OCI-LY3 (cell line): Measurements from ENCODE around the gene SGSH.
"Not testable (repeated sequence)": the region's sequence is repeated elsewhere in the genome, so short reads cannot be mapped to it uniquely, and the experiment has no call there.

Source experiments
- H2AFZ ChIP-seq: fragments of 200-600, 300-600 bp; shearing (Covaris generic); 2 replicates; pipeline ENCODE4 v1.6.0; 2014; ENCODE audit warnings: antibody characterized with exemption, low read depth, low read length
- H3K27ac ChIP-seq: fragments of 200-600, 300-600 bp; sonication (generic); 2 replicates; pipeline ENCODE4 v1.5.1; 2014; ENCODE audit warnings: mild to moderate bottlenecking, low read length, moderate library complexity, mixed read lengths
- H3K27me3 ChIP-seq: fragments of 200-600, 300-600 bp; sonication (generic); 2 replicates; pipeline ENCODE4 v1.6.1; 2014; ENCODE audit warnings: low read depth, low read length, mixed read lengths
- H3K36me3 ChIP-seq: fragments of 200-600, 300-600 bp; sonication (generic); replicated peaks from 2 replicates; pipeline ENCODE3; 2014; ENCODE audit warnings: low read depth, low read length, mixed read lengths
- H3K4me1 ChIP-seq: fragments of 300-600, 200-600 bp; sonication (generic); 2 replicates; pipeline ENCODE4 v1.6.1; 2014; ENCODE audit warnings: low read length, mixed read lengths
- H3K4me2 ChIP-seq: fragments of 200-600, 300-600 bp; sonication (generic); 2 replicates; pipeline ENCODE4 v1.6.1; 2014; ENCODE audit warnings: low read length, mixed read lengths
- H3K4me3 ChIP-seq: fragments of 300-600, 200-600 bp; sonication (generic); 2 replicates; pipeline ENCODE4 v1.5.1; 2014; ENCODE audit warnings: antibody characterized with exemption, mild to moderate bottlenecking, low read length, moderate library complexity
- H3K79me2 ChIP-seq: fragments of 300-600, 200-600 bp; shearing (Covaris generic); 2 replicates; pipeline ENCODE4 v1.6.1; 2014; ENCODE audit warnings: mild to moderate bottlenecking, low read length, mixed read lengths
- H3K9ac ChIP-seq: fragments of 300-600, 200-600 bp; shearing (Covaris generic); 2 replicates; pipeline ENCODE4 v1.6.0; 2014; ENCODE audit warnings: mild to moderate bottlenecking, low read length, moderate library complexity
- H3K9me3 ChIP-seq: fragments of 200-600, 300-600 bp; shearing (Covaris generic); 2 replicates; pipeline ENCODE4 v1.6.1; 2014; ENCODE audit warnings: low read length, mixed read lengths; ENCODE audit not compliant: insufficient read depth
- H4K20me1 ChIP-seq: fragments of 200-600, 300-600 bp; sonication (generic); 2 replicates; pipeline ENCODE4 v1.6.1; 2016; ENCODE audit warnings: low read length, mixed read lengths; ENCODE audit not compliant: insufficient read depth
- CTCF ChIP-seq: fragments of 200-600, 300-600 bp; sonication (generic); IDR thresholded peaks from 2 replicates; pipeline ENCODE4 v1.5.1; 2014; ENCODE audit warnings: antibody characterized with exemption, low read length, low read depth
- EZH2phosphoT487 ChIP-seq: fragments of 200-600 bp; shearing (Covaris generic); IDR thresholded peaks from 2 replicates; pipeline ENCODE4 v1.6.1; 2018; ENCODE audit warnings: antibody characterized with exemption, mixed run types, low read depth

The SGSH gene

DNA sequence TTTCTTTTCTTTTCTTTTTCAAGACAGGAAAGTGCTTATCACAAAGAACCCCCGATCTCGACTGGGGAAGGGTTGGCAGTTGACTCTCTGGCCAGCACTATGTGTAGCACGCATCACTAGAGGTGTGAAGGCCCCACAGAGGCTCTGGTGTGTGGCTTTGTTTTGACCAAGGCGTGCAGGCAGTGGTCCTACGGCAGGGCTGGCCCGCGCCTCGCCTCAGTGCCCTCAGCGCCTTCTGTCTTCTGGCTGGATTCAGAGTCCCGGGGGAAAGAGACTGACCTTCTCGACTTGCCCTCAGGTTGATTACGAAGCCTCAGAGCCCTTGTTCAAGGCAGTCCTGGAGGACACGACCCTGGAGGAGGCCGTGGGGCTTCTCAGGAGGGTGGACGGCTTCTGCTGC lies 18.7 kb downstream of the SGSH start:
- H3K27ac ChIP-seq: no peak overlapping the region
- H3K4me3 ChIP-seq: no peak overlapping the region
- TF ChIP-seq EZH2phosphoT487: no peak
- TF ChIP-seq CTCF: no peak
- no peak overlapping the region for H3K4me2 ChIP-seq
- H3K9ac ChIP-seq: no peak overlapping the region
- H3K4me1 ChIP-seq: no peaks in the 10 kb centered on the region
- no peaks in the 10 kb centered on the region for H3K79me2 ChIP-seq
- no peaks in the 10 kb centered on the region for H3K36me3 ChIP-seq
- no peaks in the 10 kb centered on the region for H3K27me3 ChIP-seq
- no peaks in the 10 kb centered on the region for H3K9me3 ChIP-seq
- H4K20me1 ChIP-seq: no peaks in the 10 kb centered on the region
- H2AFZ ChIP-seq: no peak overlapping the region

- H3K36me3 ChIP-seq, H3K4me3 ChIP-seq, H3K27ac ChIP-seq, H3K4me2 ChIP-seq, H3K4me1 ChIP-seq, H3K9ac ChIP-seq, H4K20me1 ChIP-seq, H3K9me3 ChIP-seq, H3K27me3 ChIP-seq, H3K79me2 ChIP-seq, H2AFZ ChIP-seq: not testable (repeated sequence)
Observed at GRCh38 chr17:80199295-80199694, 20.8 kb downstream of the SGSH start.

DNA sequence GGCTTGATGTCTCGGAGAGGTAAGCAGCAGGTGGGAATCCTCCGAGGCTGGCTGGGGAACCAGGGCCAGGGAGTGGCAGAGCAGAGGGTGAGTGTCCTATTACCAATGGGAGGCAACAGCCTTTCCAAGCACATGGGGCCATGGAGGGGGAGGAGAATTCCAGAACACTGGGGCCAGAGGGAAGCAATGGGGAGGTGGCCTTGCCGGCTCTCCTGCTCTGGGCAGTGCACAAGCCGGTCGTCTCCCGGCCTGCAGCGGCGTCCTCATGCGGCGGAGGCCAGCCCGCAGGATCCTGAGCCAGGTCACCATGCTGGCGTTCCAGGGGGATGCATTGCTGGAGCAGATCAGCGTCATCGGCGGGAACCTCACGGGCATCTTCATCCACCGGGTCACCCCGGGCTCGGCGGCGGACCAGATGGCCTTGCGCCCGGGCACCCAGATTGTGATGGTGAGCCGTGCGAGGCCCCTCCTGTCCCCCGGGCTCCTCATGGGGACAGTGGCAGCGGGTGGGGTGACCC lies 21.9 kb downstream of the SGSH start:
- Histone ChIP-seq H3K4me3 (no peak overlapping the region), H3K4me1 (no peaks in the 10 kb centered on the region), H3K27ac (no peak overlapping the region), H4K20me1 (no peaks in the 10 kb centered on the region), H3K9ac (no peak overlapping the region), H3K79me2 (no peaks in the 10 kb centered on the region), H3K9me3 (no peaks in the 10 kb centered on the region), H3K27me3 (no peaks in the 10 kb centered on the region), H2AFZ (no peak overlapping the region), H3K36me3 (no peaks in the 10 kb centered on the region), H3K4me2 (no peak overlapping the region)
- TF ChIP-seq CTCF (no peak), EZH2phosphoT487 (no peak)

DNA sequence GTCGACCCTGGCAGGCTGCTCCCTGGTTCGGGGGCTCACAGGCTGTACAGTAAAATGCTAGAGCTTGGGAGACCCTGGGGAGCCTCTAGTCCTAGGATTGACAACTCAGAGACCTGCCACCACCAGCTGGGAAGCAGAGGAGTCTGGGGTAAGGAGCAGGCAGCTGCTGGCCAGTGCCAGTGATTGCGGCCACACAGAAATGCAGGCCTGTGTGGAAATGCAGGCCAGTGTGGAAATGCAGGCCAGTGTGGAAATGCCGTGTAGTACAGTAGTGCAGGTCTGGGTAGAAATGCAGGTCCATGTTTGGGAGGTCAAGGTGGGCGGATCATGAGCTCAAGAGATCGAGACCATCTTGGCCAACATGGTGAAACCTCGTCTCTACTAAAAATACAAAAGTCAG lies 23.5 kb downstream of the SGSH start:
- H3K9me3 ChIP-seq: no peaks in the 10 kb centered on the region
- no peaks in the 10 kb centered on the region for H3K36me3 ChIP-seq
- H3K4me3 ChIP-seq: no peak overlapping the region
- H2AFZ ChIP-seq: no peak overlapping the region
- no peaks in the 10 kb centered on the region for H3K27me3 ChIP-seq
- H3K4me1 ChIP-seq: no peaks in the 10 kb centered on the region
- no peaks in the 10 kb centered on the region for H4K20me1 ChIP-seq
- H3K79me2 ChIP-seq: no peaks in the 10 kb centered on the region
- H3K4me2 ChIP-seq: no peak overlapping the region
- no peak overlapping the region for H3K9ac ChIP-seq
- no peak for TF ChIP-seq CTCF
- no peak for TF ChIP-seq EZH2phosphoT487
- no peak overlapping the region for H3K27ac ChIP-seq
